ENCODE results near the gene SEH1L. TPM values are rescaled to one million over a fixed set of nuclear protein-coding genes. Genes with fewer than 3 reads are reported as not detected.

SEH1L gene
- total and polyA plus RNA-seq, 10 of the 15 experiments (the other 5 are each of a cell fraction or from before 2014, with no cell fraction given): 27.5 to 109 (median 52.8) TPM

DNA sequence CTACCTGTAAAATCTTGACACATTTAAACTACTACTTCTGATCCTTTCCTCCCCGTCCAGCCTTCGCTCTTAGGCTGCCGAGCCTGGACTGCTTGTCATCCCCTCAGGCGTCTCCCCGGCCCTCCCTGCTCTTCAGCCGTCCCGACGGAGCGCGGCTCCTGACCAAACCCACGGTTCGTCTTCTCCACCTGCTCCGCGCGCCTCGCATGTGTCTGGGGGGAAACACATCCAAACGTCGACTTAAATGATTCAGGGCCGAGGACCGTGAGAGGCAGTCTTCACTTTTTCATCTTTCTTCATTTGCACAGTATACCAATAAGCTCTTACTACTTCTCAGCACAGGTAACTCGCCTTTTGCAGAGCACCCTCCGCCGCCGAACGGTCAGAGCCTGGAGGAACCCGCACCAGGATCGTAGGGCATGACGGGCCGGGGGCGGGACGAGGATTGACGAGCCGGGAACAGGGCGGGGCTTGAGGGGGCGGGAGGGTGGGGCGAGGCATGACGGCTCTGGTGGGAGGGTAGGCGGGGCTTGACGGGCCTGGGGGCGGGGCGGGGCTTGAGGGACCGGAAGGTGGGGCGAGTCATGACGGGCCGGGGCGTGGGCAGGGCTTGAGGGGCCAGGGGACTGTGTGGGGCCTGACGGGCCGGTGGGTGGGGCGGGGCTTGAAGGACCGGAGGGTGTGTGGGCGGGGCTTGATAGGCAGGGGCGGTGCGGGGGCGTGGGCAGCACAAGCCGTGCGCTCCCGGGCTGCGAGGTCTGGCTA lies at the start of gene SEH1L (continued):
- TF ChIP-seq NKRF (conservative IDR thresholded peaks at IDR 0.05): peak; percentile 71; the same call in 1 of the 2 replicates
- TF ChIP-seq, protein P1, sequence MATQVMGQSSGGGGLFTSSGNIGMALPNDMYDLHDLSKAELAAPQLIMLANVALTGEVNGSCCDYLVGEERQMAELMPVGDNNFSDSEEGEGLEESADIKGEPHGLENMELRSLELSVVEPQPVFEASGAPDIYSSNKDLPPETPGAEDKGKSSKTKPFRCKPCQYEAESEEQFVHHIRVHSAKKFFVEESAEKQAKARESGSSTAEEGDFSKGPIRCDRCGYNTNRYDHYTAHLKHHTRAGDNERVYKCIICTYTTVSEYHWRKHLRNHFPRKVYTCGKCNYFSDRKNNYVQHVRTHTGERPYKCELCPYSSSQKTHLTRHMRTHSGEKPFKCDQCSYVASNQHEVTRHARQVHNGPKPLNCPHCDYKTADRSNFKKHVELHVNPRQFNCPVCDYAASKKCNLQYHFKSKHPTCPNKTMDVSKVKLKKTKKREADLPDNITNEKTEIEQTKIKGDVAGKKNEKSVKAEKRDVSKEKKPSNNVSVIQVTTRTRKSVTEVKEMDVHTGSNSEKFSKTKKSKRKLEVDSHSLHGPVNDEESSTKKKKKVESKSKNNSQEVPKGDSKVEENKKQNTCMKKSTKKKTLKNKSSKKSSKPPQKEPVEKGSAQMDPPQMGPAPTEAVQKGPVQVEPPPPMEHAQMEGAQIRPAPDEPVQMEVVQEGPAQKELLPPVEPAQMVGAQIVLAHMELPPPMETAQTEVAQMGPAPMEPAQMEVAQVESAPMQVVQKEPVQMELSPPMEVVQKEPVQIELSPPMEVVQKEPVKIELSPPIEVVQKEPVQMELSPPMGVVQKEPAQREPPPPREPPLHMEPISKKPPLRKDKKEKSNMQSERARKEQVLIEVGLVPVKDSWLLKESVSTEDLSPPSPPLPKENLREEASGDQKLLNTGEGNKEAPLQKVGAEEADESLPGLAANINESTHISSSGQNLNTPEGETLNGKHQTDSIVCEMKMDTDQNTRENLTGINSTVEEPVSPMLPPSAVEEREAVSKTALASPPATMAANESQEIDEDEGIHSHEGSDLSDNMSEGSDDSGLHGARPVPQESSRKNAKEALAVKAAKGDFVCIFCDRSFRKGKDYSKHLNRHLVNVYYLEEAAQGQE (IDR thresholded peaks at IDR 0.05; ENCODE audit: low read depth, low read length): no peak
- no peak for TF ChIP-seq RAD21 (IDR thresholded peaks at IDR 0.05; ENCODE audit: insufficient read depth, low read depth, low read length)
- TF ChIP-seq DPF2 (IDR thresholded peaks at IDR 0.05): no peak
- no peak for TF ChIP-seq HDGF (IDR thresholded peaks at IDR 0.05)
- no peak for TF ChIP-seq YBX1 (IDR thresholded peaks at IDR 0.05)
- TF ChIP-seq SIX5 (IDR thresholded peaks at IDR 0.05; ENCODE audit: low read depth, low read length, severe bottlenecking): no peak
- TF ChIP-seq RELA (IDR thresholded peaks at IDR 0.05; ENCODE audit: borderline replicate concordance, partially characterized antibody): peak; percentile 15
- TF ChIP-seq, protein P2, sequence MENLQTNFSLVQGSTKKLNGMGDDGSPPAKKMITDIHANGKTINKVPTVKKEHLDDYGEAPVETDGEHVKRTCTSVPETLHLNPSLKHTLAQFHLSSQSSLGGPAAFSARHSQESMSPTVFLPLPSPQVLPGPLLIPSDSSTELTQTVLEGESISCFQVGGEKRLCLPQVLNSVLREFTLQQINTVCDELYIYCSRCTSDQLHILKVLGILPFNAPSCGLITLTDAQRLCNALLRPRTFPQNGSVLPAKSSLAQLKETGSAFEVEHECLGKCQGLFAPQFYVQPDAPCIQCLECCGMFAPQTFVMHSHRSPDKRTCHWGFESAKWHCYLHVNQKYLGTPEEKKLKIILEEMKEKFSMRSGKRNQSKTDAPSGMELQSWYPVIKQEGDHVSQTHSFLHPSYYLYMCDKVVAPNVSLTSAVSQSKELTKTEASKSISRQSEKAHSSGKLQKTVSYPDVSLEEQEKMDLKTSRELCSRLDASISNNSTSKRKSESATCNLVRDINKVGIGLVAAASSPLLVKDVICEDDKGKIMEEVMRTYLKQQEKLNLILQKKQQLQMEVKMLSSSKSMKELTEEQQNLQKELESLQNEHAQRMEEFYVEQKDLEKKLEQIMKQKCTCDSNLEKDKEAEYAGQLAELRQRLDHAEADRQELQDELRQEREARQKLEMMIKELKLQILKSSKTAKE (IDR thresholded peaks at IDR 0.05; ENCODE audit: low read depth, poor library complexity, severe bottlenecking): no peak
- peak in 1 of 2 experiments; percentile 12; a peak in 1 of 4 replicates for TF ChIP-seq IKZF2 (IDR thresholded peaks at IDR 0.05)
- TF ChIP-seq MXI1 (IDR thresholded peaks at IDR 0.05; ENCODE audit: low read depth, low read length): 0 out of 2 replicates have a peak, but pooled peaks have one; percentile 42
- 0 out of 2 replicates have a peak, but pooled peaks have one; percentile 27 for TF ChIP-seq TCF3 (IDR thresholded peaks at IDR 0.05; ENCODE audit: borderline replicate concordance, insufficient read depth, low read depth, low read length)
- peak; percentile 15; the same call in 1 of the 2 replicates for TF ChIP-seq BACH1 (IDR thresholded peaks at IDR 0.05; ENCODE audit: borderline replicate concordance)
- TF ChIP-seq RAD51 (IDR thresholded peaks at IDR 0.05): no peak
- TF ChIP-seq CREM (IDR thresholded peaks at IDR 0.05; ENCODE audit: low read depth): peak; percentile 46; the same call in 1 of the 2 replicates
- TF ChIP-seq JUNB (IDR thresholded peaks at IDR 0.05): no peak
- TF ChIP-seq, protein P3, sequence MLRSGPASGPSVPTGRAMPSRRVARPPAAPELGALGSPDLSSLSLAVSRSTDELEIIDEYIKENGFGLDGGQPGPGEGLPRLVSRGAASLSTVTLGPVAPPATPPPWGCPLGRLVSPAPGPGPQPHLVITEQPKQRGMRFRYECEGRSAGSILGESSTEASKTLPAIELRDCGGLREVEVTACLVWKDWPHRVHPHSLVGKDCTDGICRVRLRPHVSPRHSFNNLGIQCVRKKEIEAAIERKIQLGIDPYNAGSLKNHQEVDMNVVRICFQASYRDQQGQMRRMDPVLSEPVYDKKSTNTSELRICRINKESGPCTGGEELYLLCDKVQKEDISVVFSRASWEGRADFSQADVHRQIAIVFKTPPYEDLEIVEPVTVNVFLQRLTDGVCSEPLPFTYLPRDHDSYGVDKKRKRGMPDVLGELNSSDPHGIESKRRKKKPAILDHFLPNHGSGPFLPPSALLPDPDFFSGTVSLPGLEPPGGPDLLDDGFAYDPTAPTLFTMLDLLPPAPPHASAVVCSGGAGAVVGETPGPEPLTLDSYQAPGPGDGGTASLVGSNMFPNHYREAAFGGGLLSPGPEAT (IDR thresholded peaks at IDR 0.05; ENCODE audit: low read depth): no peak
- TF ChIP-seq CHD2 (IDR thresholded peaks at IDR 0.05; ENCODE audit: borderline replicate concordance, low read depth, low read length): peak; percentile 41; the same call in 1 of the 2 replicates
- no peak for TF ChIP-seq ZBED1 (IDR thresholded peaks at IDR 0.05; ENCODE audit: borderline replicate concordance)
